ENCODE data around the gene KRT73. TPM values are rescaled to one million over a fixed set of nuclear protein-coding genes. Genes with fewer than 3 reads are reported as not detected.

KRT73 gene
- total and polyA plus RNA-seq, 2 of the 8 experiments (the other 6 are each of a cell fraction or from before 2014, with no cell fraction given): not detected

GRCh38 chr12:52582971-52583456 is 35.3 kb downstream of the KRT73 start:
- peak overlapping the region; percentile 23; the same call in 1 of the 2 replicates for H2BK12ac ChIP-seq (ENCODE audit: low read depth, low read length)
- WGBS, 2 experiments (ENCODE audit: extremely low coverage in 1 of 2, insufficient coverage in 1 of 2, insufficient read length in 1 of 2, insufficient replicate concordance in 2 of 2, low coverage in 1 of 2, low lambda C conversion rate in 2 of 2, missing lambda C conversion rate in 1 of 2): 35% methylated on average over 7 of the region's 7 CpGs; no CpG with 5 or more reads in 1 of the 2 experiments
- no peak overlapping the region for H3K56ac ChIP-seq (replicated peaks; ENCODE audit: insufficient read length, low read depth, low read length)
- peak overlapping the region in 1 of 2 experiments; percentile 13; a peak in 1 of 4 replicates for H3K4me2 ChIP-seq (ENCODE audit: insufficient read depth in 1 of 2, low read depth in 2 of 2, low read length in 2 of 2)
- no peaks in the 10 kb centered on the region for H3K79me2 ChIP-seq (ENCODE audit: control insufficient read depth in 1 of 2, insufficient read depth in 2 of 2, low read length in 2 of 2)
- no peak overlapping the region for H3K14ac ChIP-seq (ENCODE audit: insufficient read length)
- no peak overlapping the region for H3K27ac ChIP-seq (ENCODE audit: low read depth, low read length)
- no peak overlapping the region for H2BK20ac ChIP-seq (ENCODE audit: low read length)
- H2BK15ac ChIP-seq (ENCODE audit: low read length): 0 out of 2 replicates have a peak overlapping the region, but pooled peaks have one; percentile 77
- H3K4me1 ChIP-seq (replicated peaks in 1 of 4; ENCODE audit: control insufficient read depth in 3 of 4, insufficient read depth in 4 of 4, low read length in 3 of 4): no peaks in the 10 kb centered on the region
- peak overlapping the region; percentile 54; the same call in 1 of the 2 replicates for H2AFZ ChIP-seq (ENCODE audit: low read length)
- H3K23me2 ChIP-seq (ENCODE audit: low read depth, low read length): no peaks in the 10 kb centered on the region
- FAIRE-seq (peak; percentile 76), DNase-seq (ENCODE audit: low read depth in 1 of 2, low spot score in 2 of 2) (peak; percentile 21 to 78)
- ChIA-PET POLR2A (ENCODE audit: partially characterized antibody) (no interaction called here), CTCF (ENCODE audit: partially characterized antibody) (interaction anchor here (0.7 to 23.2 kb wide), 61 partner anchors 8 to 442 kb away, joined by 3 to 502 read pairs (median 4); partner anchors contain the start of genes KRT6A, KRT74 and KRT85)
- no peak overlapping the region for H3K4ac ChIP-seq (replicated peaks; ENCODE audit: insufficient read length, low read depth, low read length)
- H3K36me3 ChIP-seq (ENCODE audit: control insufficient read depth in 2 of 4, insufficient read depth in 4 of 4, low read length in 3 of 4): no peaks in the 10 kb centered on the region
- no peak overlapping the region for H2BK120ac ChIP-seq (replicated peaks; ENCODE audit: low read depth, low read length)
- H3K9me3 ChIP-seq (ENCODE audit: insufficient read depth in 2 of 2, low read depth in 1 of 2, low read length in 1 of 2): no peaks in the 10 kb centered on the region
- no peak overlapping the region for H3K23ac ChIP-seq (ENCODE audit: insufficient read length)
- H4K20me1 ChIP-seq (replicated peaks in 1 of 2; ENCODE audit: control insufficient read depth in 1 of 2, insufficient read depth in 2 of 2, low read length in 2 of 2): no peaks in the 10 kb centered on the region
- no peak overlapping the region for H2AK5ac ChIP-seq (ENCODE audit: low read depth, low read length)
- H3K18ac ChIP-seq (ENCODE audit: extremely low read depth, low read length): no peak overlapping the region
- no peak overlapping the region for H4K5ac ChIP-seq (ENCODE audit: insufficient read length, low read depth, low read length)
- H4K8ac ChIP-seq (ENCODE audit: extremely low read depth, insufficient read depth, low read length): 0 out of 2 replicates have a peak overlapping the region, but pooled peaks have one; percentile 29
- H3K27me3 ChIP-seq (replicated peaks in 1 of 4; ENCODE audit: control insufficient read depth in 3 of 4, extremely low read depth in 1 of 4, insufficient read depth in 3 of 4, low read length in 3 of 4): no peaks in the 10 kb centered on the region; a peak in 1 of 7 replicates
- H3K79me1 ChIP-seq (ENCODE audit: low read depth, low read length): no peaks in the 10 kb centered on the region
- no peak overlapping the region for H4K91ac ChIP-seq (replicated peaks; ENCODE audit: insufficient read length, low read length)
- H3K4me3 ChIP-seq (ENCODE audit: extremely low read depth in 1 of 4, insufficient read depth in 2 of 4, low read depth in 3 of 4, low read length in 4 of 4): no peak overlapping the region
- peak overlapping the region; percentile 26; the same call in 1 of the 2 replicates for H2BK5ac ChIP-seq (ENCODE audit: low read depth, low read length)
- H3K9ac ChIP-seq (replicated peaks in 1 of 4; ENCODE audit: extremely low read depth in 1 of 4, low read depth in 3 of 4, low read length in 3 of 4): no peak overlapping the region
- TF ChIP-seq SRF (IDR thresholded peaks at IDR 0.05; ENCODE audit: low read depth, low read length) (no peak), TAF7 (optimal IDR thresholded peaks at IDR 0.05; ENCODE audit: borderline replicate concordance, low read depth, low read length) (peak; percentile 29), SIX5 (IDR thresholded peaks at IDR 0.05; ENCODE audit: low read depth, low read length) (no peak), PHF8 (conservative IDR thresholded peaks at IDR 0.05; ENCODE audit: low read depth, low read length) (no peak), CTCF (IDR thresholded peaks at IDR 0.05; ENCODE audit: control extremely low read depth in 1 of 3, insufficient read depth in 1 of 3, low read depth in 1 of 3, low read length in 3 of 3) (peak; percentile 58 to 90 (median 86)), MAFK (IDR thresholded peaks at IDR 0.05; ENCODE audit: low read depth, low read length) (no peak), SIN3A (conservative IDR thresholded peaks at IDR 0.05 in 1 of 2, IDR thresholded peaks at IDR 0.05 in 1 of 2; ENCODE audit: low read depth in 1 of 2, low read length in 2 of 2) (no peak), KDM4A (IDR thresholded peaks at IDR 0.05; ENCODE audit: low read depth, low read length, severe bottlenecking) (no peak), BRCA1 (IDR thresholded peaks at IDR 0.05; ENCODE audit: low read depth, low read length) (no peak), GABPA (IDR thresholded peaks at IDR 0.05; ENCODE audit: borderline replicate concordance, insufficient read depth, low read length) (peak; percentile 43; the same call in 1 of the 2 replicates)

Data from H1 (cell line).